ENCODE data around the gene BLVRB. TPM values are rescaled to one million over a fixed set of nuclear protein-coding genes. Genes with fewer than 3 reads are reported as not detected.

BLVRB gene
- total and polyA plus RNA-seq, 2 donors (not counting 3 experiments of a cell fraction or from before 2014, with no cell fraction given) = 30.8 to 113 TPM

GRCh38 chr19:40493778-40494177 lies 28.2 kb upstream of the BLVRB start:
- Histone ChIP-seq H3K9me1 (replicated peaks; ENCODE audit: control insufficient read depth, extremely low read depth, insufficient read depth, low read length) (no peaks in the 10 kb centered on the region), H3K4me3 (replicated peaks in 1 of 3; ENCODE audit: insufficient read depth in 1 of 3, low read depth in 1 of 3, low read length in 3 of 3) (no peak overlapping the region), H3K4me1 (ENCODE audit: control insufficient read depth, extremely low read depth, insufficient read depth, low read length) (no peaks in the 10 kb centered on the region), H3K79me2 (ENCODE audit: control insufficient read depth, insufficient read depth, low read length) (no peaks in the 10 kb centered on the region), H3K36me3 (ENCODE audit: control insufficient read depth in 2 of 2, extremely low read depth in 1 of 2, insufficient read depth in 2 of 2, low read length in 2 of 2) (no peaks in the 10 kb centered on the region), H3K9me3 (replicated peaks; ENCODE audit: control insufficient read depth, insufficient read depth, low read length) (no peaks in the 10 kb centered on the region), H3K27me3 (ENCODE audit: control insufficient read depth in 2 of 2, insufficient read depth in 2 of 2, low read length in 2 of 2) (peaks cover 0 to 3% of the 10 kb centered on the region in 2 experiments), H4K20me1 (replicated peaks; ENCODE audit: control insufficient read depth, extremely low read depth, insufficient read depth, low read length) (no peaks in the 10 kb centered on the region), H3K4me2 (ENCODE audit: insufficient read depth, low read length) (no peak overlapping the region), H3K27ac (ENCODE audit: insufficient read depth, low read depth, low read length) (no peak overlapping the region), H3K9ac (replicated peaks; ENCODE audit: extremely low read depth, insufficient read depth, low read length) (no peak overlapping the region), H2AFZ (ENCODE audit: low read depth, low read length) (no peak overlapping the region)
- ChIA-PET CTCF (interaction anchor here (1.1 to 1.5 kb wide), 3 partner anchors 8 to 47 kb away, joined by 3 read pairs; no protein-coding TSS in a partner anchor), POLR2A (no interaction called here)
- no TSS peak for BruUV-seq (replicated peaks)
- dilution Hi-C loops (cut with MboI; ENCODE audit: extremely low pct_ligation_motif_present, low sequenced_read_pairs) = no loop called here
- TF ChIP-seq POLR2A (IDR thresholded peaks at IDR 0.05; ENCODE audit: low read depth, low read length) (no peak), MYC (IDR thresholded peaks at IDR 0.05; ENCODE audit: low read depth, low read length) (no peak), JUN (IDR thresholded peaks at IDR 0.05; ENCODE audit: borderline replicate concordance, insufficient read depth, insufficient read length, low read depth) (no peak), EZH2 (IDR thresholded peaks at IDR 0.05; ENCODE audit: borderline replicate concordance, low read depth, low read length, severe bottlenecking) (no peak), GATA2 (IDR thresholded peaks at IDR 0.05; ENCODE audit: insufficient read depth, insufficient read length, low read depth, low read length) (no peak), MAX (IDR thresholded peaks at IDR 0.05; ENCODE audit: insufficient read depth, insufficient read length) (no peak)
- FAIRE-seq = no peak
- DNase-seq (ENCODE audit: low read depth, low spot score) = no peak
- intact Hi-C loops (cut with micrococcal nuclease) = no loop called here

- peaks cover 0 to 3% of the 10 kb centered on the region in 2 experiments for H3K27me3 ChIP-seq (ENCODE audit: control insufficient read depth in 2 of 2, insufficient read depth in 2 of 2, low read length in 2 of 2)
- no peaks in the 10 kb centered on the region for H3K36me3 ChIP-seq (ENCODE audit: control insufficient read depth in 2 of 2, extremely low read depth in 1 of 2, insufficient read depth in 2 of 2, low read length in 2 of 2)
- H3K4me2 ChIP-seq (ENCODE audit: insufficient read depth, low read length) = no peak overlapping the region
- FAIRE-seq (no peak), DNase-seq (ENCODE audit: low read depth, low spot score) (no peak)
- H3K9me3 ChIP-seq (replicated peaks; ENCODE audit: control insufficient read depth, insufficient read depth, low read length) = no peaks in the 10 kb centered on the region
- dilution Hi-C loops (cut with MboI; ENCODE audit: extremely low pct_ligation_motif_present, low sequenced_read_pairs) = no loop called here
- TF ChIP-seq CTCF (IDR thresholded peaks at IDR 0.05; ENCODE audit: extremely low read depth in 1 of 2, insufficient read depth in 1 of 2, low read depth in 1 of 2, low read length in 2 of 2) (no peak), JUN (IDR thresholded peaks at IDR 0.05; ENCODE audit: borderline replicate concordance, insufficient read depth, insufficient read length, low read depth) (peak; percentile 15)
- H3K9ac ChIP-seq (replicated peaks; ENCODE audit: extremely low read depth, insufficient read depth, low read length) = no peak overlapping the region
- intact Hi-C loops (cut with micrococcal nuclease) = no loop called here
- POLR2A ChIA-PET = no interaction called here
- CTCF ChIA-PET = interaction anchor here (1.5 kb wide), 1 partner anchor 8 kb away, joined by 3 read pairs; no protein-coding TSS in a partner anchor
- H3K79me2 ChIP-seq (ENCODE audit: control insufficient read depth, insufficient read depth, low read length) = no peaks in the 10 kb centered on the region
- H3K4me1 ChIP-seq (ENCODE audit: control insufficient read depth, extremely low read depth, insufficient read depth, low read length) = no peaks in the 10 kb centered on the region
- H3K4me3 ChIP-seq (replicated peaks in 1 of 3; ENCODE audit: insufficient read depth in 1 of 3, low read depth in 1 of 3, low read length in 3 of 3) = no peak overlapping the region
- no peaks in the 10 kb centered on the region for H4K20me1 ChIP-seq (replicated peaks; ENCODE audit: control insufficient read depth, extremely low read depth, insufficient read depth, low read length)
- no peak overlapping the region for H2AFZ ChIP-seq (ENCODE audit: low read depth, low read length)
- H3K27ac ChIP-seq (ENCODE audit: insufficient read depth, low read depth, low read length) = no peak overlapping the region
- no peaks in the 10 kb centered on the region for H3K9me1 ChIP-seq (replicated peaks; ENCODE audit: control insufficient read depth, extremely low read depth, insufficient read depth, low read length)
- BruUV-seq (replicated peaks) = no TSS peak
Measured at GRCh38 chr19:40492274-40492673, 26.7 kb upstream of the BLVRB start.
